ENCODE results near the gene TUBD1. TPM values are rescaled to one million over a fixed set of nuclear protein-coding genes. Genes with fewer than 3 reads are reported as not detected.
"Not testable (repeated sequence)": the region's sequence is repeated elsewhere in the genome, so short reads cannot be mapped to it uniquely, and the experiment has no call there.

The TUBD1 gene
- polyA plus RNA-seq, 6 donors from 2014 or later = 12.7 to 26.5 (median 23.3) TPM

DNA sequence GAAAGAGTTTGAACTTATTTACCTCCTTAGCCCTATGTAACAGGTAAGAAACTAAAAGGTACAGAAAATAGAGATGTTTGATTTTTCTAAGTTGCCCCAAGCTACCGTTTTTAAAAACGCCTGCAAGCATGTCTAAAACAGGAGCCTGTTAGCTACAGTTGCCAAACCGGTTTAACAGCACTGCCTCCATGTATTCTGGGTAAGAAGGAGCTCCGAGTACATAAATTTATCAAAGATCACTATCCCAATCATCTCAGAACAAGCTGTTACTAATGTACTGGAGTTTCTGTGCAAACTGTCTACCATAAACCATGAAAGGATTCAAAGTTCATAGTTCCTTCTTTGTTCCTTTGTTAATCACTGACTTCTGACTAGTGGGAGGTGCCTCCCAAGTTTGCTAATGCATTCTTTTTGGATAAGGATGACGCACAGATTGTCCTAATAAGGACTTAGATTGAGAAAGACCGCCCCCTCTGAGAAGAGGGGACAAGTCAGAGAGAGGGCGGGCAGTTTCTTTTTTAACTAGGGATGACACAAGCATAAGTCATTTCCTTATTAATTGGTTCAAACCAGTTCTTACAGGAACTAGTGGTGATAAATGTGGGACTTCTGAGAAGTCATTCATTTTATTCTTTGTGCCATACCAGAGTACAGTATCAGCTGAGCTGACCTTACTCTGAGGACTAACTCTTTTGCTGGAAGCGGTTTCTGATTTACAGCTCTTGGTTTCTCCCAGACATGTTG lies 55.3 kb downstream of the TUBD1 start:
- Mint-ChIP-seq H3K4me3 (peak overlapping the region; percentile 36 to 90 (median 70)), H3K36me3 (peaks cover 0 to 20% of the 10 kb centered on the region in 2 donors), H3K27me3 (no peaks in the 10 kb centered on the region), H3K27ac (peak overlapping the region; percentile 78 to 94 (median 90)), H3K4me1 (peaks cover 15 to 41% (median 17%) of the 10 kb centered on the region in 3 donors), H3K9me3 (no peaks in the 10 kb centered on the region)
- ATAC-seq (ENCODE audit: low read depth in 2 of 2) = peak; percentile 90 to 93
- DNase-seq = peak; percentile 51

DNA sequence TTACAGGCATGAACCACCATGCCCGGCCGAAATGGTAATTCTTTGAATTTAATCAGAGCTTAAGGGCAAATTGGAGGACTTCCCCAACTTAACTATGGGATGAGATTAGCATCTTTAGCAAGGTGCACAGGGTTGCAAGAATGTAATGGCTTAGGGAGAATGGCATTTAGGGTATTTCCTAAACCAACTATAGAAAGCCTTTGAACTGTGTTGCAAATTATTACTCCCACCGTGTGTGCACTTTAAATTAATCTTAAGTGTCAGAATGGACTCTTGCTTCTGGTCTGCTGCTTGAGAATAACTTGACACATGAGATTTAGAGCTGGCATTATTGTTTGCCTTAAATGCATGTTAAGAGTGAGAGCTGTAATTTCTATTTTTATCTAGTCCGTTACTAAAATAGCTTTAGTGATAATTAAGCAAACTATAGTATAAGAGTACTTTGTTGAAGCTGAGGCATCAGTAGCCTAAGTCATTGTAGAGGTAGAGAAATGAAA lies 59.8 kb downstream of the TUBD1 start:
- ATAC-seq (ENCODE audit: low read depth in 2 of 2) (no peak), DNase-seq (no peak)
- Mint-ChIP-seq H3K4me3 (no peak overlapping the region), H3K4me1 (peaks cover 16 to 48% (median 26%) of the 10 kb centered on the region in 3 donors), H3K9me3 (no peaks in the 10 kb centered on the region), H3K36me3 (peaks cover 0 to 6% of the 10 kb centered on the region in 2 donors), H3K27ac (peak overlapping the region in 1 of 6 donors; percentile 24), H3K27me3 (no peaks in the 10 kb centered on the region)

DNA sequence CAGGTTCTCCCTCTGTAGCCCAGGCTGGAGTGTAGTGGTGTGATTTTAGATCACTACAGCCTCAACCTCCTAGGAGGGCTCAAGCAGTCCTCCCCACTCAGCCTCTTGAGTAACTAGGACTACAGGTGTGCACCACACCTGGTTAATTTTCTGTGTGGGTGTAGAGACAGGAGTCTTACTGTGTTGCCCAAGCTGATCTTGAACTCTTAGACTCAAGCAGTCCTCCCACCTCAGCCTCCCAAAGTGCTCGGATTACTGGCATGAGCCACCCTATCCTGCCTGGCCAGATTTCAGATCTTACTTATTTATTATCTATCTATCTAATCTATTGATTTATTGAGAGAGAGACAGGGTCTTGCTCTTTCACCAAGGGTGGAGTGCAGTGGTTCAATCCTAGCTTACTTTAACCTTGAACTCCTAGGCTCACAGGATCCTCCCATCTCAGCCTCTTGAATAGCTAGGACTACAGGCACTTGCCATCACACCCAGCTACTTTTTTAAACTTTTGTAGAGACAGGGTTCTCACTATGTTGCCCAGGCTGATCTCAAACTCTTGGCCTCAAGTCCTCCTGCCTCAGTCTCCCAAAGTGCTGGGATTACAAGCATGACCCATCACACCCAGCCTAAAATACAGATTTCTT lies 61.8 kb downstream of the TUBD1 start:
- H3K4me3 Mint-ChIP-seq = no peak overlapping the region
- peaks cover 20 to 61% (median 34%) of the 10 kb centered on the region in 3 donors for H3K4me1 Mint-ChIP-seq
- H3K36me3 Mint-ChIP-seq = peaks cover 0 to 6% of the 10 kb centered on the region in 2 donors
- H3K27me3 Mint-ChIP-seq = no peaks in the 10 kb centered on the region
- no peak overlapping the region for H3K27ac Mint-ChIP-seq
- H3K9me3 Mint-ChIP-seq = no peaks in the 10 kb centered on the region
- ATAC-seq (ENCODE audit: low read depth in 2 of 2) = no peak
- no peak for DNase-seq

DNA sequence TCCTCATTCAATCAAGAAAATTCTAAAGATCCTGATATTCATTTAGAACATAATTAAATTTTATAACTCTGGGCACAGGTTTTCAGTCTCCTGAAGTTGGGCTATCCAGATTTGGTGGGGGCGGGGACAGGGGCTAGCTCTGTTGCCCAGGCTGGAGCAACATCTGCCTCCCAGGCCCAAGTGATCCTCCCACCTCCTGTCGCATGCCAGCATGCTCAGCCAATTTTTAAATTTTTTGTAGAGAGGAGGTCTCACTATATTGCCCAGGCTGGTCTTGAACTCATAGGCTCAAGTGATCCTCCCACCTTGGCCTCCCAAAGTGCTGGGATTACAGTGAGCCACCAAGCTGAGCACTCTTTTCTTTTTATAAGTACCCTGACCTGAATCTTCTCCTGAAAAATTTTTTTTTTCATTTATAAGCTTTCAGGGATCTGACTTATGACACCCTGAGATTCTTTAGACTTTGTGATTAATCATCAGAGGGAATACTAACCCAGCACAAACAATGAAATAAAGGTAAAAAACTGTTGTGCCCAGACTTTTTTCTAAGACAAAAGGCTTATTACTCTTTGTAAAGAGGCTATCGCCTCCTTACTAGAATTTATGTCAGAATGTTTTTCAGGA lies 62.6 kb downstream of the TUBD1 start:
- ATAC-seq (ENCODE audit: low read depth in 2 of 2) (no peak), DNase-seq (no peak)
- Mint-ChIP-seq H3K36me3 (peaks cover 0 to 6% of the 10 kb centered on the region in 2 donors), H3K4me1 (peaks cover 26 to 68% (median 41%) of the 10 kb centered on the region in 3 donors), H3K9me3 (no peaks in the 10 kb centered on the region), H3K4me3 (peak overlapping the region in 2 of 8 donors; percentile 41 to 83), H3K27ac (peak overlapping the region in 1 of 6 donors; percentile 17), H3K27me3 (no peaks in the 10 kb centered on the region)

DNA sequence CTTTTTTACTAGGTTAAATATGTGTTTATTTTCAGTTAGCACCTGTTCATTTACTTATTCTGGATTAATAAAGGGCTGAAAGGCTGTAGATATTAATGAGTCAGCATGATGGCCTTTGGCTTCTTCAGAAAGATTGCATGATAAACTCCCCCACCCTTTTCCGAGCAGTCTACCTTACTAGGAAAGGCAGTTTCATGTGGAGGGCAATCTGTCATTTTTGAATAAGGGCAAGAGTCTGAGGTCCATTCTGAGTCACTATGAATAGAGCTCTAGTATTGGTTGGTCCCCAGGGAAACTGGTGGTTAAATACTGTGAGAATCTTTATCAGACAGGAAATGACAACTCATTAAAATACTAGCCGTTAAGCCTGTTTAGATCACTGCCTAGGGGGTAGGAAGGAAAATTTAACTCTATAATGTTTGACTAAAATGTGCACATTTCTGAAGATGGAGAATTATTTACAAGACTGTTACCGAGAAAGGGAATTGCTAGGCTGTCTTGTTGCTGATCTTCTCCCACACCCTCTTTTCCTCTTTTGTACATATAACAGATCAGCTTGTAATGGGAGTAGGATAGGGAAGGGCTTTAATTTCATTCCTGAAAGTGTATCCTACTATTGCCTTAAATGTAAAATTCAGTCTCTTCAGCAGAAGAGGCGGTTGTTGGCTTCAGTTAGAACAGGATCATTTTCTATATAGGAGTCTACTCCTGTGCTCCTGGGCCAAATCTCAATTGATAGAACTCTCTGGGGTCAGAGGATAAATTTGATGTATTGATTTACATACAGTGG lies 63.3 kb downstream of the TUBD1 start:
- H3K4me3 Mint-ChIP-seq = peak overlapping the region in 5 of 8 donors; percentile 26 to 83 (median 41)
- no peaks in the 10 kb centered on the region for H3K27me3 Mint-ChIP-seq
- ATAC-seq (ENCODE audit: low read depth in 2 of 2) = peak; percentile 89 to 96
- peak overlapping the region in 5 of 6 donors; percentile 4 to 77 (median 41) for H3K27ac Mint-ChIP-seq
- peak; percentile 46 for DNase-seq
- peaks cover 0 to 6% of the 10 kb centered on the region in 2 donors for H3K36me3 Mint-ChIP-seq
- H3K9me3 Mint-ChIP-seq = no peaks in the 10 kb centered on the region
- H3K4me1 Mint-ChIP-seq = peaks cover 26 to 69% (median 41%) of the 10 kb centered on the region in 3 donors

DNA sequence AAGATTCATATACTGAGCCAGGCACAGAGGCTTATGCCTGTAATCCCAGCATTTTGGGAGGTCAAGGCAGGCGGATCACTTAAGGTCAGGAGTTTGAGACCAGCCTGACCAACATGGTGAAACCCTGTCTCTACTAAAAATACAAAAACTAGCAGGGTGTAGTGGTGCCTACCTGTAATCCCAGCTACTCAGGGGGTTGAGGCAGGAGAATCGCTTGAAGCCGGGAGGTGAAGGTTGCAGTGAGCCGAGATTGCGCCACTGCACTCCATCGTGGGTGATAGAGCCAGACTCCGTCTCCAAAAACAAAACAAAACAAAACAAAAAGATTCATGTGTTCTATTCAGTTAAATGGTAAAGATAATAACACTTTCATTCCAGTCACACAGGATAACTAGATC lies 63.9 kb downstream of the TUBD1 start:
- H3K4me1 Mint-ChIP-seq = peaks cover 26 to 69% (median 41%) of the 10 kb centered on the region in 3 donors
- not testable (repeated sequence) for H3K9me3 Mint-ChIP-seq, DNase-seq, H3K27me3 Mint-ChIP-seq, H3K36me3 Mint-ChIP-seq
- H3K4me3 Mint-ChIP-seq = peak overlapping the region in 1 of 8 donors; percentile 26
- H3K27ac Mint-ChIP-seq = peak overlapping the region in 2 of 6 donors; percentile 17 to 77
- ATAC-seq (ENCODE audit: low read depth in 2 of 2) = peak in 1 of 2 donors; percentile 1

DNA sequence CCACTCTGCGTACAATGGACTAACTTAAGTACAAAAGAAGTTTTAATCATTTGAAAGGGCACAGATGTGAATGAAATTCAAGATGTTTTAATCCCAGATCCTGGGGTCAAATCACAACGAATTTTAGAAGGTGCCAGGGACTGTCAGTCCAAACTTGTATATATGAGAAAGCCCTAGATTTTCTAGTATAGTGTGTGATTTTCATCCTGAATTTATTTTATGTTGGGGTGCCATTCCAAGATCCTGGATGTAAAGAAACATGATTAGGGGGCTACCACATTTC lies 64.3 kb downstream of the TUBD1 start:
- peaks cover 26 to 68% (median 41%) of the 10 kb centered on the region in 3 donors for H3K4me1 Mint-ChIP-seq
- ATAC-seq (ENCODE audit: low read depth in 2 of 2) (no peak), DNase-seq (no peak)
- peaks cover 0 to under 1% of the 10 kb centered on the region in 2 donors for H3K36me3 Mint-ChIP-seq
- H3K4me3 Mint-ChIP-seq = peak overlapping the region in 1 of 8 donors; percentile 26
- peak overlapping the region in 2 of 6 donors; percentile 41 to 47 for H3K27ac Mint-ChIP-seq
- H3K27me3 Mint-ChIP-seq = no peaks in the 10 kb centered on the region
- H3K9me3 Mint-ChIP-seq = no peaks in the 10 kb centered on the region

DNA sequence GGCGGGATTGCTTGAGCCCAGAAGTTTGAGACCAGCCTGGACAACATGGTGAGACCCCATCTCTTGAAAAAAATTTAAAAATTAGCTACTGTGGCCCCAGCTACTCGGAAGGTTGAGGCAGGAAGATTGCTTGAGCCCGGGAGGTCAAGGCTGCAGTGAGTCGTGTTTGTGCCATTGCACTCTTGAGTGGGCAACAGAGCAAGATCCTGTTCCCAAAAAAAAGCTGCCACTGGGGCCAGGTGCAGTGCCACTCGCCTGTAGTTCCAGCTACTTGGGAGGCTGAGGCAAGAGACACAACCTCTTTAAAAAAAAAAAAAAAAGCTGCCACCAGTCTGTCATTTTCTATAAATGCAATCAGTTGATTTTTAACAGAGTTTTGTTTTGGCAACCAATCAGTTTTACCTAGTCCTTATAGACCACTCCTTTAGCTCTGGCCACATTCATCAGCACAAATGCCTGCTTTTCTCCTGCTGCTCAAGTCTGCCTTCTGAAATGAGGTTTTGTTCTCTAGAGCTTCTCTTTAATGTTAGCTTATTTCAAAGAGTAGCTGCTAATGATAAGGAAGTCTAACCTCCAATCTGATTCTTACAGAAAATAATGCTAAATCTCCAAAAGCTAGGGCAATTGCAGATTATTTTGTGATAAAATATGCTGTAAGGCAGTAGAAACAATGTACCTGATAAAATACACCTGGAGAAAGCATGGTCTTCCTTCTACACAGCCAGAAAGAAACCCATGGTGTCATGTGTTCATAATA lies 64.8 kb downstream of the TUBD1 start:
- Mint-ChIP-seq H3K27ac (peak overlapping the region in 4 of 6 donors; percentile 3 to 47 (median 28)), H3K9me3 (no peaks in the 10 kb centered on the region), H3K4me1 (peaks cover 26 to 65% (median 41%) of the 10 kb centered on the region in 3 donors), H3K36me3 (peaks cover 0 to under 1% of the 10 kb centered on the region in 2 donors), H3K4me3 (no peak overlapping the region), H3K27me3 (no peaks in the 10 kb centered on the region)
- ATAC-seq (ENCODE audit: low read depth in 2 of 2) (no peak), DNase-seq (no peak)

DNA sequence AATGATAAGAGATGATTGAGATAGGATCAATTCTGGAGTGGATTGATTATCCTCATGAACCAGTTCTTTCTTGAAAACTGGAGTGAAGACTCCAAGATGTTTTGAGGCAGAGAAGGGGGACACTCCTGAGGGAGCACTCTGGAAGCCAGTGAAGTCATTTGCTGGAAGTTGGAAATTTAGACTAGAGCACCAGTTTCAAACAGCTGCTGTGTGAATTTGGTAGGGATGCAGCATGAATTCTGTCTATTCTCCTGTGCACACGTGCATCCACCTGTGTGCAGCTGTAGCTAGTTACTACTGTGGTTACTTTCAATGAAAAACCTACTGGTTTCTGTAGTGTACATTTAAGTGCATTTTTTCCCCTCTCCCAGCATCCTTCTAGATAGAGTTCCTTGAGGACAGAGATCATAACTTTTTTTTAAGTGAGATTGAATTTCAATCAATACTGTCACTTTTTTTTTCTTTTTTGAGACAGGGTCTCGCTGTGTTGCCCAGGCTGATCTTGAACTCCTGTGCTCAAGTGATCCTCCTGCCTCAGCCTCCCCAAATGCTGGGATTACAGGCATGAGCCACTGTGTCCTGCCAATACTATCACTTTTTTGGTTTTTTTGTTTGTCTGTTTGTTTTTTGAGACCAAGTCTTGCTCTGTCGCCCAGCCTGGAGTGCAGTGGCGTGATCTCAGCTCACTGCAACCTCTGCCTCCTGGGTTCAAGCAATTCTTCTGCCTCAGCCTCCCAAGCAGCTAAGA lies 65.9 kb downstream of the TUBD1 start:
- Mint-ChIP-seq H3K27me3 (no peaks in the 10 kb centered on the region), H3K27ac (peak overlapping the region in 3 of 6 donors; percentile 23 to 54 (median 32)), H3K9me3 (no peaks in the 10 kb centered on the region), H3K36me3 (peaks cover 0 to 4% of the 10 kb centered on the region in 2 donors), H3K4me1 (peaks cover 26 to 60% (median 41%) of the 10 kb centered on the region in 3 donors), H3K4me3 (peak overlapping the region in 2 of 8 donors; percentile 13 to 25)
- ATAC-seq (ENCODE audit: low read depth in 2 of 2) (no peak), DNase-seq (no peak)

DNA sequence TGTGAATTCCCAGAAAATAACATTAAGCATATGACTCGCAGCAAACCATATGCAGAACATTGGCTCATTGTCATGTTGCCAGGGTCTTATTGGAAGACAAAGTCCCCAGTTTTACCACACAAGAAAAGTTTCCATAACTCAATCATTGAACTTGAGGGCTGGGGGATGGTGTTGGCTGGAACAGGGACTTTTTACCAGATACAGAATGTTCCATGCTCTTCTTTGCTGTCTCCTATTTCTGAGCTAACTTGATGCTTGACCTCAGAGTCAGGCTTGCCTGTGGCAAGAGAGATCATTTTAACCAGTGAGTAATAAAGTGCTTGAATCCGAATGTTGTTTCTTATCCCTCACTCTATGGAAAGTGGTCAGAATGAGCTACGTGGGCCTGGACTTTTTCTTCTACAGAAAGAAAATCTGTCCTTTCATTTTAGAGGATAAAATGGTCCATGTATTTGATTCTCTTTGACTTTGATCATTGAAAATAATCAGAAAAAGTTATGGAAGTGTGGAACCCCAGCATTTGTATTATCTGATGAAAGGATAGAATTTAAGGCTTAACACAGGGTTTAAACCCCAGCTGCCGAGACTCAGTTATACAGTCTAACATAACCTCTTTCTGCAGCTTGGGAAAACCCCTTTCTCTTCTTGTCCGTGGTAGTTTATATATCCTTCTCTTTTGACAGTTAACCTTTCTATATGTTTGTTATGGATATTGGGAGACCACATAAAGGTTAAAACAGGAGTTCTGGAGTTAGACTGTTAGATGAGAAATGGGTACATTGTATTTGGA lies 67.0 kb downstream of the TUBD1 start:
- H3K27ac Mint-ChIP-seq = peak overlapping the region in 3 of 6 donors; percentile 19 to 48 (median 19)
- H3K4me1 Mint-ChIP-seq = peaks cover 26 to 53% (median 41%) of the 10 kb centered on the region in 3 donors
- DNase-seq (no peak), ATAC-seq (ENCODE audit: low read depth in 2 of 2) (peak in 1 of 2 donors; percentile 19)
- no peaks in the 10 kb centered on the region for H3K9me3 Mint-ChIP-seq
- peaks cover 0 to 4% of the 10 kb centered on the region in 2 donors for H3K36me3 Mint-ChIP-seq
- peak overlapping the region in 4 of 8 donors; percentile 13 to 48 (median 29) for H3K4me3 Mint-ChIP-seq
- no peaks in the 10 kb centered on the region for H3K27me3 Mint-ChIP-seq

DNA sequence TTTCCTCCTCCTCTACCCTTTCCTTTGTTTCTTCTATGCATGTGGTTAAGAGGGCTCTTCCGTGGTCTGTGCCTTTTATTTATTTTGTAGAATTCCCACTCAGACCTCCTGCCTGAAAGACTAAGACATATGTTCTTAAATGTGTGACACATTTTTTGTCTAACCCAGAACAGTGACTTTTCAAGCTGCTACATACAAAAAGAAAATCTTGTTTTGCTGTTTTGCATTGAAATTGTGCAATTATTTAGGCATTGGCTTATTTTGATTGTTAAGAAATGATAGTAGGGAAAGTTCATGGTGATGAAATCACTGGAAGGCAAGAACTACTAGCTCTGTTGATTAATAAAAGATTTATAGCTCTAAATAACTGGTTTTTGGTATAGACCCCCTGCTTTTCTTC lies 76.8 kb downstream of the TUBD1 start:
- peaks cover 0 to 5% (median 0%) of the 10 kb centered on the region in 3 donors for H3K4me1 Mint-ChIP-seq
- peaks cover 8 to 31% of the 10 kb centered on the region in 2 donors for H3K36me3 Mint-ChIP-seq
- no peaks in the 10 kb centered on the region for H3K27me3 Mint-ChIP-seq
- ATAC-seq (ENCODE audit: low read depth in 2 of 2) (no peak), DNase-seq (no peak)
- H3K27ac Mint-ChIP-seq = no peak overlapping the region
- peak overlapping the region in 1 of 8 donors; percentile 52 for H3K4me3 Mint-ChIP-seq
- no peaks in the 10 kb centered on the region for H3K9me3 Mint-ChIP-seq

Data from naive B cell (primary cell).